Measurements from ENCODE around the gene SLC35D2.

SLC35D2 gene

GRCh38 chr9:96413302-96414221 is 30.1 kb upstream of the SLC35D2 start:
- Mint-ChIP-seq H3K4me1 (ENCODE audit: low read depth) (peaks cover 43% of the 10 kb centered on the region), H3K27ac (peak overlapping the region; percentile 81), H3K36me3 (no peaks in the 10 kb centered on the region), H3K9me3 (ENCODE audit: low read depth) (no peaks in the 10 kb centered on the region), H3K27me3 (no peaks in the 10 kb centered on the region), H3K4me3 (peak overlapping the region; percentile 73)

GRCh38 chr9:96412174-96412913 is 28.8 kb upstream of the SLC35D2 start:
- Mint-ChIP-seq H3K4me3 (no peak overlapping the region), H3K4me1 (ENCODE audit: low read depth) (peaks cover 47% of the 10 kb centered on the region), H3K27ac (peak overlapping the region; percentile 41), H3K36me3 (no peaks in the 10 kb centered on the region), H3K27me3 (no peaks in the 10 kb centered on the region), H3K9me3 (ENCODE audit: low read depth) (no peaks in the 10 kb centered on the region)

GRCh38 chr9:96411129-96411838 is 27.8 kb upstream of the SLC35D2 start:
- no peak overlapping the region for H3K27ac Mint-ChIP-seq
- no peaks in the 10 kb centered on the region for H3K36me3 Mint-ChIP-seq
- H3K4me3 Mint-ChIP-seq = no peak overlapping the region
- peaks cover 41% of the 10 kb centered on the region for H3K4me1 Mint-ChIP-seq (ENCODE audit: low read depth)
- no peaks in the 10 kb centered on the region for H3K27me3 Mint-ChIP-seq
- H3K9me3 Mint-ChIP-seq (ENCODE audit: low read depth) = no peaks in the 10 kb centered on the region

- Mint-ChIP-seq H3K4me3 (no peak overlapping the region), H3K27me3 (no peaks in the 10 kb centered on the region), H3K4me1 (ENCODE audit: low read depth) (peaks cover 30% of the 10 kb centered on the region), H3K27ac (peak overlapping the region; percentile 73), H3K36me3 (no peaks in the 10 kb centered on the region), H3K9me3 (ENCODE audit: low read depth) (no peaks in the 10 kb centered on the region)
Measured at GRCh38 chr9:96408409-96409280, 25.1 kb upstream of the SLC35D2 start.

- H3K4me3 Mint-ChIP-seq = peak overlapping the region; percentile 14
- H3K9me3 Mint-ChIP-seq (ENCODE audit: low read depth) = no peaks in the 10 kb centered on the region
- peaks cover 14% of the 10 kb centered on the region for H3K36me3 Mint-ChIP-seq
- H3K4me1 Mint-ChIP-seq (ENCODE audit: low read depth) = peaks cover 30% of the 10 kb centered on the region
- no peaks in the 10 kb centered on the region for H3K27me3 Mint-ChIP-seq
- peak overlapping the region; percentile 81 for H3K27ac Mint-ChIP-seq
Measured at GRCh38 chr9:96400132-96400910, 16.8 kb upstream of the SLC35D2 start.

GRCh38 chr9:96399325-96399633 is 15.8 kb upstream of the SLC35D2 start:
- Mint-ChIP-seq H3K27ac (peak overlapping the region; percentile 81), H3K27me3 (no peaks in the 10 kb centered on the region), H3K36me3 (peaks cover 16% of the 10 kb centered on the region)

GRCh38 chr9:96398582-96399324 is 15.2 kb upstream of the SLC35D2 start:
- Mint-ChIP-seq H3K4me3 (peak overlapping the region; percentile 59), H3K27ac (peak overlapping the region; percentile 81), H3K9me3 (ENCODE audit: low read depth) (no peaks in the 10 kb centered on the region), H3K36me3 (peaks cover 16% of the 10 kb centered on the region), H3K27me3 (no peaks in the 10 kb centered on the region), H3K4me1 (ENCODE audit: low read depth) (peaks cover 30% of the 10 kb centered on the region)

More at GRCh38 chr9:96399325-96399633, 15.8 kb upstream of the SLC35D2 start:
- no peaks in the 10 kb centered on the region for H3K9me3 Mint-ChIP-seq (ENCODE audit: low read depth)
- peak overlapping the region; percentile 59 for H3K4me3 Mint-ChIP-seq
- peaks cover 30% of the 10 kb centered on the region for H3K4me1 Mint-ChIP-seq (ENCODE audit: low read depth)

- Mint-ChIP-seq H3K36me3 (peaks cover 20% of the 10 kb centered on the region), H3K9me3 (ENCODE audit: low read depth) (no peaks in the 10 kb centered on the region), H3K27me3 (no peaks in the 10 kb centered on the region), H3K4me1 (ENCODE audit: low read depth) (peaks cover 33% of the 10 kb centered on the region), H3K27ac (no peak overlapping the region), H3K4me3 (no peak overlapping the region)
Measured at GRCh38 chr9:96395964-96396363, 12.5 kb upstream of the SLC35D2 start.

GRCh38 chr9:96394832-96395496 is 11.5 kb upstream of the SLC35D2 start:
- no peaks in the 10 kb centered on the region for H3K9me3 Mint-ChIP-seq (ENCODE audit: low read depth)
- H3K27ac Mint-ChIP-seq = no peak overlapping the region
- no peaks in the 10 kb centered on the region for H3K27me3 Mint-ChIP-seq
- H3K4me1 Mint-ChIP-seq (ENCODE audit: low read depth) = peaks cover 26% of the 10 kb centered on the region
- peaks cover 18% of the 10 kb centered on the region for H3K36me3 Mint-ChIP-seq
- H3K4me3 Mint-ChIP-seq = no peak overlapping the region

GRCh38 chr9:96392263-96392662 is 8.8 kb upstream of the SLC35D2 start:
- Mint-ChIP-seq H3K9me3 (ENCODE audit: low read depth) (no peaks in the 10 kb centered on the region), H3K4me1 (ENCODE audit: low read depth) (peaks cover 4% of the 10 kb centered on the region), H3K27me3 (no peaks in the 10 kb centered on the region), H3K36me3 (peaks cover 15% of the 10 kb centered on the region), H3K4me3 (no peak overlapping the region), H3K27ac (no peak overlapping the region)

- H3K36me3 Mint-ChIP-seq = peaks cover 13% of the 10 kb centered on the region
- H3K4me1 Mint-ChIP-seq (ENCODE audit: low read depth) = peaks cover 3% of the 10 kb centered on the region
- no peaks in the 10 kb centered on the region for H3K27me3 Mint-ChIP-seq
- no peaks in the 10 kb centered on the region for H3K9me3 Mint-ChIP-seq (ENCODE audit: low read depth)
- peak overlapping the region; percentile 42 for H3K27ac Mint-ChIP-seq
- no peak overlapping the region for H3K4me3 Mint-ChIP-seq
Measured at GRCh38 chr9:96391021-96391765, 7.7 kb upstream of the SLC35D2 start.

- Mint-ChIP-seq H3K9me3 (ENCODE audit: low read depth) (no peaks in the 10 kb centered on the region), H3K27me3 (no peaks in the 10 kb centered on the region), H3K4me3 (no peak overlapping the region), H3K27ac (no peak overlapping the region), H3K4me1 (ENCODE audit: low read depth) (peaks cover 11% of the 10 kb centered on the region), H3K36me3 (peaks cover 8% of the 10 kb centered on the region)
Measured at GRCh38 chr9:96388144-96388543, 4.6 kb upstream of the SLC35D2 start.
